HG03432 (cell line): Measurements from ENCODE around the gene NCKAP5.
"Not testable (repeated sequence)": the region's sequence is repeated elsewhere in the genome, so short reads cannot be mapped to it uniquely, and the experiment has no call there.

Experiments used
- ATAC-seq: cut with Tn5 transposase; IDR thresholded peaks from one replicate; pipeline ENCODE4 v1.9.1; 2021; ENCODE audit warnings: mild to moderate bottlenecking, moderate library complexity; ENCODE audit not compliant: unreplicated experiment

Gene NCKAP5

GRCh38 chr2:132863961-132864360 lies 704.3 kb downstream of the NCKAP5 start:
- ATAC-seq, result no peak

DNA sequence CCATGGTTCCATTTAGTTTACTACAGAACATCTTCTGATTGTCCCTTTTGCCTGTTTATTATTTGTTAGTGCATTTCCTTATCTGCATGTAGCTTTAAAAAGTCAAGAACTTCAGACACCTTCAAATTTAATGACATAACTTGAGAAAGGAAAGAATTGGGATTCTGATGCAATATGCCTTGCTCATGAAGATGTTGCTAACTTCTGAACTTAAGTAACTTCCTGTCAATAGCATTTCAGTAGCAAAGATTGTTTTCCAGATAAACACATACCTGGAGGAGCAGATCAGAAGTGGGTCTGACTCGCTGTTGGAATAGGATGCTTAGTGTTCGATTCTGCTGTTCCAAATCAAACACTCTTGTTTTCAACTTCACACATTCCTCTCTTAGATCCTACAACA lies 708.0 kb downstream of the NCKAP5 start:
- ATAC-seq, result no peak

DNA sequence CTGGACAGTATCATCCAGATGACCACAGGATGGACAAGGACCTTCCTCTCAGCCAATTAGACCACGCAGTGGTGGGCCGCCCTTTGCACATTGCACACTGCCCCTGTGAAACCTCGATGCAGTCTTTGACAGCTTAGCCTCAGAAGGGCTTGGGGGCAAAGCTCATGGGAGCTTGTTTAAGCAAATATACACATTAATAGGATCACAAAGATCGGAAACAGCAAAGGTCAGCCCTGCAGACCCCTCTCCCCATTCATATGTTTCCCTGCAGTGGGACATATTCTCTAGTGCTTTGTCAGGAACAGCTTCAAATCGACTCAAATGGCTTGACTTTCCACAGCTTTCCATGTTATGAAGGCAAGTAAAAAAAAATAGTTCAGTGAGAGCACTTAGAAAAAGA lies 708.7 kb downstream of the NCKAP5 start:
- ATAC-seq, result no peak

GRCh38 chr2:132857319-132857718 lies 710.9 kb downstream of the NCKAP5 start:
- no peak for ATAC-seq

- no peak for ATAC-seq
These were observed 717.6 kb downstream of the NCKAP5 start for GRCh38 chr2:132850688-132851087.

DNA sequence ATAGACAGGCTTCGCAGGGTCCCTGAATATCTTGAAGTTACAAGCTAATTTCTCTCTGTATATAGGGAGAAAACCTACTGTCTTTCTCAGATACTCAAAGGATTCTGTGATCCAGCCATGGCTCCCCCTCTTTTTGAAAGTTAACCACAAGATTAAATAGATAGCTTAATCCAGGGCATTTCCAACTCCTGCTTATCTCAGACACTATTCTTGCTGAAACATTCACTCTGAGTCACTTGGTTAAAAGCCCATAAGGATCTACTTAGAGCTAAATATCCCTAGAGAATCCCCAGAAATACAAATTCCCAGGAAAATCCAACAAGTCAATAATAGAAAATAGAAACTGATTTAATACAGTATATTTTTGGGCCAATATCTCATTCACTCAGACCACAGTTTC lies 719.1 kb downstream of the NCKAP5 start:
- ATAC-seq, result no peak

GRCh38 chr2:132845339-132845738 lies 722.9 kb downstream of the NCKAP5 start:
- ATAC-seq, result no peak

GRCh38 chr2:132844585-132844984 lies 723.7 kb downstream of the NCKAP5 start:
- ATAC-seq, result no peak

- no peak for ATAC-seq
These were observed 730.5 kb downstream of the NCKAP5 start for GRCh38 chr2:132837769-132838168.

- ATAC-seq, result no peak
These were observed 737.9 kb downstream of the NCKAP5 start for GRCh38 chr2:132830321-132830827.

GRCh38 chr2:132825601-132826000 lies 742.7 kb downstream of the NCKAP5 start:
- no peak for ATAC-seq

GRCh38 chr2:132824716-132825115 lies 743.5 kb downstream of the NCKAP5 start:
- ATAC-seq, result no peak

DNA sequence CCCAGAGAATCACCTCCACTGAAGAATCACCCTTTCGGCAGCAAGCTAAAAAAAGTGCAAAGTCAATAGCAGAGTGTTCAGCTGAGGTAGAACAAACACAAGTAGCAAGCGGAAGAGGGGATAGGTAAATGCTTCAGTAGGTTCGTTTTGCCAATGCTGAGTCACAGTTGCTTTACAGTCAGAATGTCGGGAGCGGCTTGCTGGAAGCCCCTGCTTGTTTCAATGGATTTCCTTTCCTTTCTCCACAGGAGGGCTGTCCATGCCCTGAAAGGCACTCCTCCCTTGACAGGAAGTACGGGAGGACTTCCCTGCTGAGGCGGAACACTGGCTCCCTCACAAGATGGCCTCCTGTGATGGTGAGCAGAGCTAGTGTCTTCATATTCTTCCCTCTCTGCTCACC lies 752.0 kb downstream of the NCKAP5 start:
- ATAC-seq, result no peak

GRCh38 chr2:132815516-132815915 lies 752.7 kb downstream of the NCKAP5 start:
- ATAC-seq, result no peak

- no peak for ATAC-seq
These were observed 753.6 kb downstream of the NCKAP5 start for GRCh38 chr2:132814651-132815050.

GRCh38 chr2:132813422-132813821 lies 754.8 kb downstream of the NCKAP5 start:
- ATAC-seq, result no peak

DNA sequence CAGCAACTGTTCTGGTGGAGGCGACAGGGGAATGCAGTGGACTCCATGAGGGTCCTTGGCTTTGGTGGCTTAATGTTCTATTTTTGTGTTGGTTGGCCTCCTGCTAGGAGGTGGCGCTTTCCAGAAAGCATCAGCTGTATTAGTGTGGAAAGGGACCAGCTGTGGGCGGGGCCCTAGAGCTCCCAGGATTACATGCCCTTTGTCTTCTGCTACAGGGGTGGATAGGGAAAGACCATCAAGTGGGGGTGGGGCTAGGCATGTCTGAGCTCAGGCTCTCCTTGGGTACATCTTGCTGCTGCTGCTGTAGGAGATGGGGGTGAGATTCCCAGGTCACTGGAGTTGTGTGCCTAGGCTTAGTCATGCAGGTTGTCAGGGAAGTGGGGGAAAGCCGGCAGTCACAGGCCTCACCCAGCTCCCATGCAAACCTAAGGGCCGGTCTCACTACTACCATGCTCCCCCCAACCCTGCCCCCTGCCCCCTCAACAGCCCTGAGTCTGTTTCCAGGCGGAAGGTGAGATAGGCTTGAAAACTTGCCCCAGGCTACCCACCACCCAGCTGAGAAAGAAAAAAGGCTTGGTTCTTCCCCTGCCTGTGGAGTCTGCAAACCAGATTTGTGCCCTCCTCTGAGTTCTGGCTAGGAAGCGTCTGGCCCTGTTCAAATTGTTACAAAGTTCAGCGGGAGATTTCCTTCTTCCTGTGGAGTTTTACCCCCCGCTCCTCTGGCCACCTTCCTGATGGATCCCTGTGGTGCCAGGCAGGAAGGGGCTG lies 756.9 kb downstream of the NCKAP5 start:
- no peak for ATAC-seq

DNA sequence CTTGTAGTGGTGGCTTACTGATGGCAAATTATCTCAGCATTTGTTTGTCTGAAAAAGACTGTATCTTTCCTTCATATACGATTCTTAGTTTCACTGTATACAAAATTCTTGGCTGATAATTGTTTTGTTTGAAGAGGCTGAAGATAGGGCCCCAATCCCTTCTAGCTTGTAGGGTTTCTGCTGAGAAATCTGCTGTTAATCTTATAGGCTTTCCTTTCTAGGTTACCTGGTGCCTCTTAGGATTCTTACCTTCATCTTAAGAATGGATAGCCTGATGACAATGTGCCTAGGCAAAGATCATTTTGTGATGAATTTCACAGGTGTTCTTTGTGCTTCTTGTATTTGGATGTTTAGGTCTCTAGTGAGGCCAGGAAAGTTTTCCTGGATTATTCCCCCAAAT lies 758.3 kb downstream of the NCKAP5 start:
- ATAC-seq, result not testable (repeated sequence)

DNA sequence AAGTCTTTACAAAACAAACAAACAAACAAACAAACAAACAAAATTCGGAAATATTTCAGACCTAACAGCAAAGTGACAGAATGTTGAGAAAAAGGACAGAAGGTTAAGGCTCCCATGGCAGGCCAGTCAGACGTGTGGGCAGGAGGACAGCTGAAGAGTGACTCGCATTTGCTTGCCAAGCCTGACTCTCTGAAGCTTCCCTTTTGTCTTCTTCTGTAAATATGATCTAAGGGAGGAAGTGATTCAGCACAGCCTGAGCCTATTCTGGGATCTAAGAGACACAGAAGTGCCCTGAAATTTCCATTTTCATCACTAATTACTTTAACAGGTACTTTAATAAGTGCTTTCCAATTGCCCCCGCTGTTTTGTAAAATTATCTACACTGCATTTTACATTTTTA lies 764.2 kb downstream of the NCKAP5 start:
- peak; percentile 51 for ATAC-seq

GRCh38 chr2:132798341-132798740 lies 769.9 kb downstream of the NCKAP5 start:
- no peak for ATAC-seq

DNA sequence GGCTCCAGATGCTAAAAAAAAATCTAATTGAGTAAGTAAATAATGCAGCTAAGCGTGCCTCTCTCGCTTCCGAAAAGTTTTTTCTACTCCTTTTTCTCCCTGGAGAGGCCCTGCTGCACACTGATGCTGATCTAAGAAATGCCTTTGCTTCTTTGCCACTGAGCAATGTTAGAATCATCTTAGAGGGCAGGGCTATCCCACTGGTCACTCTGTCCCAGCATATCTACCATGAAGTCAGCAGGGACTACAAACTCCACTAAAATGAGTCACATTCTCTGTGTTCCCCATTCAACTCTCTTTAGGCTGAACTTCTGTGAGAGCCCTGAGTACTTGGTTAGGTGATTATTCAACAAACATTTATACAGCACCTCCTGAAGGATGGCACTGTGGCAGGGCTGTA lies 770.7 kb downstream of the NCKAP5 start:
- no peak for ATAC-seq

DNA sequence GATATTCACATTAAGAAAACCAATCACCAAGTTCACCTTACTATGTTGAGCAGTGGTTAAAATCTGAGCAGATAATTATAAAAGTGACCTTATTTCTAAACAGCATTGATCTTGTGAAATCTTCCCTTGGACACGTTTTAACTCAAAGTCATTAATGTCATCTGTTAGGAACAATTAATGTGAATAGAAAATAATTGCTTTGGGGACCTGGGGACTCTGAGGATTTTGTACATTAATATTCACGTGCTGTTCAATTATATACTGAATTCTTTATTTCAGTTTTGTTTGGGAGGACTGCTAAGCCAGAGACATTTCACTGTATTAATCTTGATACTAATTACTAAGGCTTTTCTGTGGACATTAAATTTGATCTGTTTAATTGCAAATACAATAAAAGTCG lies 771.2 kb downstream of the NCKAP5 start:
- ATAC-seq, result no peak

- no peak for ATAC-seq
These were observed 773.0 kb downstream of the NCKAP5 start for GRCh38 chr2:132795220-132795619.
